OCI-LY7 (cell line): ENCODE results near the gene CIT. TPM values are rescaled to one million over a fixed set of nuclear protein-coding genes. Genes with fewer than 3 reads are reported as not detected.

Experiments used
- BruUV-seq: library from RNA; stranded (reverse); fragments of 400-500 nt; replicated peaks from 2 replicates; lab custom pipeline; 2021; lab: Mats Ljungman, UMichigan
- CTCF ChIA-PET: fragments of 300-600 bp; sonication (Branson Sonifier 250); formaldehyde crosslinking; loops from one replicate; lab custom pipeline; 2022; ENCODE audit warnings: antibody characterized with exemption; ENCODE audit not compliant: unreplicated experiment; lab: Charles Lee
- POLR2A ChIA-PET: fragments of 300-600 bp; sonication (Branson Sonifier 250); formaldehyde crosslinking; loops from one replicate; lab custom pipeline; 2022; ENCODE audit warnings: antibody characterized with exemption; lab: Charles Lee
- DNase-seq: peaks from one replicate; pipeline ENCODE4 v3.0.0-alpha.2; 2015; ENCODE audit warnings: low spot score
- H2AFZ ChIP-seq: fragments of 200-600 bp; sonication (generic), shearing (Covaris generic); 2 replicates; pipeline ENCODE4 v1.6.1; 2014; ENCODE audit warnings: mild to moderate bottlenecking, antibody characterized with exemption, low read length, moderate library complexity
- H3K27ac ChIP-seq: fragments of 200-600 bp; sonication (generic); 2 replicates; pipeline ENCODE4 v1.5.1; 2014; ENCODE audit warnings: mixed run types, low read depth, mild to moderate bottlenecking, moderate library complexity, low read length, inconsistent platforms; ENCODE audit not compliant: poor library complexity, severe bottlenecking
- H3K36me3 ChIP-seq: fragments of 200-600 bp; sonication (generic); 2 replicates; pipeline ENCODE4 v1.6.1; 2014; ENCODE audit warnings: mild to moderate bottlenecking, antibody characterized with exemption, low read length, moderate library complexity, mixed read lengths; ENCODE audit not compliant: insufficient read depth
- H3K4me1 ChIP-seq: fragments of 200-600 bp; sonication (generic); 2 replicates; pipeline ENCODE4 v1.5.1; 2014; ENCODE audit warnings: mild to moderate bottlenecking, low read length; ENCODE audit not compliant: insufficient read depth, poor library complexity, severe bottlenecking
- H3K4me2 ChIP-seq: fragments of 200-600 bp; sonication (generic); 2 replicates; pipeline ENCODE4 v1.6.1; 2014; ENCODE audit warnings: mild to moderate bottlenecking, low read length
- H3K4me3 ChIP-seq: fragments of 200-600 bp; sonication (generic); 2 replicates; pipeline ENCODE4 v1.5.1; 2014; ENCODE audit warnings: mild to moderate bottlenecking, low read depth, low read length; ENCODE audit not compliant: poor library complexity, severe bottlenecking
- H3K79me2 ChIP-seq: fragments of 200-600 bp; sonication (generic); 2 replicates; pipeline ENCODE4 v1.6.1; 2016; ENCODE audit warnings: low read depth, mild to moderate bottlenecking, low read length, moderate library complexity, mixed read lengths; ENCODE audit not compliant: insufficient read depth
- H3K9me2 ChIP-seq: fragments of 200-600 bp; sonication (generic); 2 replicates; pipeline ENCODE4 v1.6.1; 2016; ENCODE audit warnings: mild to moderate bottlenecking, low read length, mixed read lengths; ENCODE audit not compliant: insufficient read depth
- H3K9me3 ChIP-seq: fragments of 200-600 bp; sonication (generic); 2 replicates; pipeline ENCODE4 v1.6.1; 2014; ENCODE audit warnings: mild to moderate bottlenecking, mixed run types, low read length, mixed read lengths
- H4K20me1 ChIP-seq: fragments of 200-600 bp; sonication (generic); 2 replicates; pipeline ENCODE4 v1.6.1; 2014; ENCODE audit warnings: mild to moderate bottlenecking, antibody characterized with exemption, low read length, moderate library complexity, mixed read lengths; ENCODE audit not compliant: insufficient read depth
- EZH2phosphoT487 ChIP-seq: fragments of 200-600 bp; sonication (generic); IDR thresholded peaks from 2 replicates; pipeline ENCODE4 v1.6.1; 2018; ENCODE audit warnings: low read depth, borderline replicate concordance, mild to moderate bottlenecking, mixed run types, antibody characterized with exemption, low read length, moderate library complexity, mixed read lengths
- intact Hi-C: fragments of 100-400 bp; cut with micrococcal nuclease; formaldehyde crosslinking; loops from one replicate; pipeline ENCODE4 v1.10.0; 2022; ENCODE audit not compliant: unreplicated experiment
- total RNA-seq, 2 experiments: library from RNA; depleted of rRNA in 1 of 2; stranded (reverse); fragments of >200 nt in 1 of 2; shearing (Covaris generic) in 1 of 2; gene quantifications; 2 replicates each; pipeline ENCODE4 v1.2.3, GENCODE V29; 2014 to 2022
- TF ChIP-seq, protein P1 (sequence below): fragments of 200-600 bp; sonication (generic); conservative IDR thresholded peaks from 2 replicates; pipeline ENCODE4 v1.5.1; 2014; ENCODE audit warnings: mild to moderate bottlenecking, antibody characterized with exemption, low read length, moderate library complexity, mixed read lengths

CIT gene
- total RNA-seq, 2 experiments from 2014 or later = 33.4 to 90.1 TPM

GRCh38 chr12:119783787-119784186, 93.3 kb downstream of the CIT start:
- no peak overlapping the region for H2AFZ ChIP-seq
- H3K4me2 ChIP-seq = no peak overlapping the region
- peaks cover 69% of the 10 kb centered on the region for H3K36me3 ChIP-seq
- peaks cover 16% of the 10 kb centered on the region for H3K4me1 ChIP-seq
- ChIA-PET CTCF (no interaction called here), POLR2A (no interaction called here)
- no peak overlapping the region for H3K27ac ChIP-seq
- H3K9me3 ChIP-seq = no peaks in the 10 kb centered on the region
- DNase-seq = no peak
- no TSS peak for BruUV-seq
- TF ChIP-seq, protein P1, sequence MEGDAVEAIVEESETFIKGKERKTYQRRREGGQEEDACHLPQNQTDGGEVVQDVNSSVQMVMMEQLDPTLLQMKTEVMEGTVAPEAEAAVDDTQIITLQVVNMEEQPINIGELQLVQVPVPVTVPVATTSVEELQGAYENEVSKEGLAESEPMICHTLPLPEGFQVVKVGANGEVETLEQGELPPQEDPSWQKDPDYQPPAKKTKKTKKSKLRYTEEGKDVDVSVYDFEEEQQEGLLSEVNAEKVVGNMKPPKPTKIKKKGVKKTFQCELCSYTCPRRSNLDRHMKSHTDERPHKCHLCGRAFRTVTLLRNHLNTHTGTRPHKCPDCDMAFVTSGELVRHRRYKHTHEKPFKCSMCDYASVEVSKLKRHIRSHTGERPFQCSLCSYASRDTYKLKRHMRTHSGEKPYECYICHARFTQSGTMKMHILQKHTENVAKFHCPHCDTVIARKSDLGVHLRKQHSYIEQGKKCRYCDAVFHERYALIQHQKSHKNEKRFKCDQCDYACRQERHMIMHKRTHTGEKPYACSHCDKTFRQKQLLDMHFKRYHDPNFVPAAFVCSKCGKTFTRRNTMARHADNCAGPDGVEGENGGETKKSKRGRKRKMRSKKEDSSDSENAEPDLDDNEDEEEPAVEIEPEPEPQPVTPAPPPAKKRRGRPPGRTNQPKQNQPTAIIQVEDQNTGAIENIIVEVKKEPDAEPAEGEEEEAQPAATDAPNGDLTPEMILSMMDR = no peak
- TF ChIP-seq EZH2phosphoT487 = no peak
- no peaks in the 10 kb centered on the region for H3K79me2 ChIP-seq
- H3K4me3 ChIP-seq = no peak overlapping the region
- H4K20me1 ChIP-seq = no peaks in the 10 kb centered on the region
- intact Hi-C loops = no loop called here
- H3K9me2 ChIP-seq = no peaks in the 10 kb centered on the region

- peak; percentile 33 for DNase-seq
- ChIA-PET CTCF (no interaction called here), POLR2A (interaction anchor here (0.9 to 1.8 kb wide), 2 partner anchors 11 to 17 kb away, joined by 4 to 8 read pairs; no protein-coding TSS in a partner anchor)
- no peaks in the 10 kb centered on the region for H4K20me1 ChIP-seq
- peak overlapping the region; percentile 25 for H3K27ac ChIP-seq
- H3K4me3 ChIP-seq = no peak overlapping the region
- TF ChIP-seq EZH2phosphoT487 = no peak
- TF ChIP-seq, protein P1 = no peak
- BruUV-seq = no TSS peak
- peaks cover 16% of the 10 kb centered on the region for H3K4me1 ChIP-seq
- peak overlapping the region; percentile 21; the same call in 1 of the 2 replicates for H2AFZ ChIP-seq
- intact Hi-C loops = no loop called here
- no peaks in the 10 kb centered on the region for H3K9me3 ChIP-seq
- no peaks in the 10 kb centered on the region for H3K79me2 ChIP-seq
- H3K9me2 ChIP-seq = no peaks in the 10 kb centered on the region
- H3K36me3 ChIP-seq = peaks cover 82% of the 10 kb centered on the region
- peak overlapping the region; percentile 50 for H3K4me2 ChIP-seq
Measured at GRCh38 chr12:119781804-119782203, 95.3 kb downstream of the CIT start.

- intact Hi-C loops = no loop called here
- H3K4me3 ChIP-seq = no peak overlapping the region
- no TSS peak for BruUV-seq
- no peak for DNase-seq
- H3K9me2 ChIP-seq = no peaks in the 10 kb centered on the region
- H4K20me1 ChIP-seq = no peaks in the 10 kb centered on the region
- H3K27ac ChIP-seq = no peak overlapping the region
- H3K9me3 ChIP-seq = no peaks in the 10 kb centered on the region
- POLR2A ChIA-PET = interaction anchor here (0.8 to 1.8 kb wide), 3 partner anchors 12 to 31 kb away, joined by 3 to 8 read pairs (median 4); no protein-coding TSS in a partner anchor
- CTCF ChIA-PET = no interaction called here
- TF ChIP-seq EZH2phosphoT487 = no peak
- TF ChIP-seq, protein P1 = peak; percentile 80
- peaks cover 83% of the 10 kb centered on the region for H3K36me3 ChIP-seq
- H2AFZ ChIP-seq = no peak overlapping the region
- H3K4me1 ChIP-seq = peaks cover 16% of the 10 kb centered on the region
- H3K4me2 ChIP-seq = peak overlapping the region; percentile 50
- no peaks in the 10 kb centered on the region for H3K79me2 ChIP-seq
Measured at GRCh38 chr12:119780786-119781434, 96.2 kb downstream of the CIT start.
